Type B pancreatic cell (in vitro differentiated cells): ENCODE measurements around the gene ARFRP1. TPM values are rescaled to one million over a fixed set of nuclear protein-coding genes. Genes with fewer than 3 reads are reported as not detected.
A peak's percentile ranks its signal among the peaks of the same experiment; 100 is the strongest.

ENCODE experiments used
- DNase-seq: peaks from one replicate; pipeline ENCODE4 v3.0.0; 2021; ENCODE audit warnings: mixed read lengths; ENCODE audit not compliant: unreplicated experiment; ENCODE audit errors: extremely low spot score
- H3K27ac Mint-ChIP-seq: 2 replicates; pipeline ENCODE4 v1.8.0; 2021; ENCODE audit warnings: mild to moderate bottlenecking, mixed read lengths
- H3K27me3 Mint-ChIP-seq: 2 replicates; pipeline ENCODE4 v1.8.0; 2021; ENCODE audit warnings: mixed read lengths
- H3K36me3 Mint-ChIP-seq: 2 replicates; pipeline ENCODE4 v1.8.0; 2021; ENCODE audit warnings: mixed read lengths
- H3K4me1 Mint-ChIP-seq: one replicate; pipeline ENCODE4 v1.8.0; 2021; ENCODE audit warnings: mixed read lengths; ENCODE audit not compliant: unreplicated experiment
- H3K4me3 Mint-ChIP-seq: 2 replicates; pipeline ENCODE4 v1.8.0; 2021; ENCODE audit warnings: mild to moderate bottlenecking, mixed read lengths
- H3K9me3 Mint-ChIP-seq: 2 replicates; pipeline ENCODE4 v1.8.0; 2021; ENCODE audit warnings: mixed read lengths
- total RNA-seq: library from RNA; stranded (reverse); gene quantifications from 2 replicates; pipeline ENCODE4 v1.2.1, GENCODE V29; 2021; ENCODE audit warnings: low replicate concordance
- TF ChIP-seq, protein P1 (sequence below): fragments of 200-600 bp; sonication (generic); conservative IDR thresholded peaks from 2 replicates; pipeline ENCODE4 v1.5.0; 2021; ENCODE audit warnings: antibody characterized with exemption, mild to moderate bottlenecking

ARFRP1 gene
- total RNA-seq, 1 donor from 2014 or later: 45.0 TPM

- DNase-seq: no peak
- no peak overlapping the region for H3K27ac Mint-ChIP-seq
- H3K36me3 Mint-ChIP-seq: peaks cover 6% of the 10 kb centered on the region
- TF ChIP-seq, protein P1, sequence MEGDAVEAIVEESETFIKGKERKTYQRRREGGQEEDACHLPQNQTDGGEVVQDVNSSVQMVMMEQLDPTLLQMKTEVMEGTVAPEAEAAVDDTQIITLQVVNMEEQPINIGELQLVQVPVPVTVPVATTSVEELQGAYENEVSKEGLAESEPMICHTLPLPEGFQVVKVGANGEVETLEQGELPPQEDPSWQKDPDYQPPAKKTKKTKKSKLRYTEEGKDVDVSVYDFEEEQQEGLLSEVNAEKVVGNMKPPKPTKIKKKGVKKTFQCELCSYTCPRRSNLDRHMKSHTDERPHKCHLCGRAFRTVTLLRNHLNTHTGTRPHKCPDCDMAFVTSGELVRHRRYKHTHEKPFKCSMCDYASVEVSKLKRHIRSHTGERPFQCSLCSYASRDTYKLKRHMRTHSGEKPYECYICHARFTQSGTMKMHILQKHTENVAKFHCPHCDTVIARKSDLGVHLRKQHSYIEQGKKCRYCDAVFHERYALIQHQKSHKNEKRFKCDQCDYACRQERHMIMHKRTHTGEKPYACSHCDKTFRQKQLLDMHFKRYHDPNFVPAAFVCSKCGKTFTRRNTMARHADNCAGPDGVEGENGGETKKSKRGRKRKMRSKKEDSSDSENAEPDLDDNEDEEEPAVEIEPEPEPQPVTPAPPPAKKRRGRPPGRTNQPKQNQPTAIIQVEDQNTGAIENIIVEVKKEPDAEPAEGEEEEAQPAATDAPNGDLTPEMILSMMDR: no peak
- H3K4me1 Mint-ChIP-seq: peaks cover 14% of the 10 kb centered on the region
- no peaks in the 10 kb centered on the region for H3K9me3 Mint-ChIP-seq
- peak overlapping the region; percentile 67 for H3K4me3 Mint-ChIP-seq
- H3K27me3 Mint-ChIP-seq: no peaks in the 10 kb centered on the region
These were observed 2.3 kb downstream of the ARFRP1 start for GRCh38 chr20:63705232-63706026.

DNA sequence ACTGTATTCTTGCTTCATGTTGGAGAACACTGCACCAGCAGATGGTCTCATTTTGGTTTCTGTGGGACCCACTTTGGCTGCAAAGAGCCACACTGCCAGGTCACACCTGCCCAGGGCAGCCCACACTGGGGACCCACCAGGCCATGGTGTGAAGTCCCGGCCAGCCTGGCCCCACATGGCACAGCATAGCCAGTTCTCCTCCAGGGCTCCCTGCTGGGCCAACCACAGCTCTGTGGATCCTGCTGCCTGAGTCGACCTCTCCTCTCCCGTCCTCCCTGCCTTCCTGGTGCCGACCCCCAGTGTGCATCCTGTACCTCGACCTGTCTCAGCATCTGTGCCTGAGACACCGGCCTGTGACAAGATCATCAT, 3.0 kb downstream of the ARFRP1 start:
- no peaks in the 10 kb centered on the region for H3K27me3 Mint-ChIP-seq
- TF ChIP-seq, protein P1: no peak
- H3K4me1 Mint-ChIP-seq: peaks cover 12% of the 10 kb centered on the region
- no peak for DNase-seq
- H3K36me3 Mint-ChIP-seq: peaks cover 4% of the 10 kb centered on the region
- no peaks in the 10 kb centered on the region for H3K9me3 Mint-ChIP-seq
- no peak overlapping the region for H3K27ac Mint-ChIP-seq
- H3K4me3 Mint-ChIP-seq: peak overlapping the region; percentile 67

- DNase-seq: no peak
- no peak overlapping the region for H3K27ac Mint-ChIP-seq
These were observed 3.6 kb downstream of the ARFRP1 start for GRCh38 chr20:63703976-63704748.

DNA sequence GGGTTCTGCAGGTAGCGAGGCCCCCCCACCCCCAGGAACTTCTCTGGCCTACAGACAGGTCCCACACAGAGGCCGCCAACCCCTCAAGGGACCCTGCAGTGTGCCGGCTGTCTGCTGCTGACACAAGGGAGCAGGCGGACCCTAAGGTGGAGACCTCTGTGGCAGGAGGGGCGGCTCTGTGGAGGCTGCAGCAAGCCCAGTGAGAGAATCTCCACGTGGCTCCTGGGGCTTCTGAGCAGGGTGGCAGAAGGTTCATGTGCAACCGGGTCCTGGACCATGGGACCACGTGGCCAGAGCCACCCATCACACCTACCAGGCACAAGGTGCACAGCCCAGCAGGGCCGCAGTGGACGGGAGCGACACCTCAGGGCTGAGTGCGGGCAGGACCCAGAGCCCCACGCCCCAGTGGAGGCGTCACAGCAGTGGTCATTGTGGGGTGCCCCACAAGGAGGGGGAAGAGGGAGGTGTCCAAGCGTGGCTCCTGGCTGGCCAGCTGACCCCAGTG, 4.3 kb downstream of the ARFRP1 start:
- Mint-ChIP-seq H3K4me3 (no peak overlapping the region), H3K36me3 (peaks cover 4% of the 10 kb centered on the region), H3K9me3 (no peaks in the 10 kb centered on the region), H3K27me3 (no peaks in the 10 kb centered on the region), H3K4me1 (peaks cover 8% of the 10 kb centered on the region), H3K27ac (no peak overlapping the region)
- peak; percentile 66 for DNase-seq
- TF ChIP-seq, protein P1: no peak

More at GRCh38 chr20:63703976-63704748, 3.6 kb downstream of the ARFRP1 start:
- no peaks in the 10 kb centered on the region for H3K9me3 Mint-ChIP-seq
- peaks cover 4% of the 10 kb centered on the region for H3K36me3 Mint-ChIP-seq
- H3K4me3 Mint-ChIP-seq: no peak overlapping the region
- TF ChIP-seq, protein P1: no peak
- H3K4me1 Mint-ChIP-seq: peaks cover 12% of the 10 kb centered on the region
- H3K27me3 Mint-ChIP-seq: no peaks in the 10 kb centered on the region

DNA sequence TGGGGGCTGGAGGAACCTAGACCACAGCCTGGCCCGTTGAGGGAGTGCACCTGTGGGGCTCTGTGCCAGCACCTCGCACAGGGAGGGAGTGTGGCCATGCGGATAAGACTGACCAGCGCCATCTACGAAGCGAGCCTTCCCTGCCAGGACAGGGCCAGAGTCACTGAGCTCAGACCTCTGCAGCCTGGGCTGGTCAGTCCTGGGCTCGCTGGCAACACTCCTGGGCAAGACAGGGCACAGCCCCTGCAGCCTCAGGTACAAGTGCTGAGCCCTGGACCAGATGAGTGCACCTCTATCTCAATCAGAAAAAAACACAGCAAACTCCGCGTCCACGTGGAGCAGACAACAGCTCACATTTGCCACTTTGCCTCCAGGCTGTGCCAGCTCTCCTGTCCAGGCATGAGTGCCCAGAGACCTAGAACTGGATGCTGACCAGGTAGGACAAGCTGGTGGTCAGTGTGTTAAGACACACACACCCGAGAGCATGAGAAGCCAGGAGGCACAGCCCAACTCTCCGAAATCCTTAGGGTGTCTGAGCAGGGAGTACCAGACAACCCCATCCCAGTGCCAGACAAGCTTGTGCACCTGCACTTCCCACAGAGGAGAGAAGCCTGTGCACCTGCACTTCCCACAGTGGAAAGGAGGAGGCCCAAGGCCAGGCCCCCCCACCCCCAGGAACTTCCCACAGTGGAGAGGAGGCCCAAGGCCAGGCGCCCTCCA, 4.9 kb downstream of the ARFRP1 start:
- Mint-ChIP-seq H3K27ac (no peak overlapping the region), H3K4me3 (no peak overlapping the region), H3K27me3 (no peaks in the 10 kb centered on the region), H3K9me3 (no peaks in the 10 kb centered on the region), H3K4me1 (peaks cover 7% of the 10 kb centered on the region), H3K36me3 (peaks cover 4% of the 10 kb centered on the region)
- DNase-seq: no peak
- TF ChIP-seq, protein P1: no peak
